DND-41 (cell line): Measurements from ENCODE around the gene SCLY.

Source experiments
- CTCF ChIP-seq: IDR thresholded peaks from 2 replicates; pipeline ENCODE4 v1.5.1; 2012; ENCODE audit warnings: borderline replicate concordance, low read length, moderate library complexity, mild to moderate bottlenecking; ENCODE audit not compliant: poor library complexity, severe bottlenecking; ENCODE audit errors: extremely low read depth
- EZH2 ChIP-seq: IDR thresholded peaks from 3 replicates; pipeline ENCODE4 v1.6.1; 2012; ENCODE audit warnings: borderline replicate concordance, low read depth, mild to moderate bottlenecking, moderate library complexity, low read length, inconsistent platforms; ENCODE audit not compliant: severe bottlenecking

- TF ChIP-seq CTCF: no peak
- no peak for TF ChIP-seq EZH2
Observed at GRCh38 chr2:238022594-238023157, 38.1 kb upstream of the SCLY start.
